Sigmoid colon (tissue), 7 donors: Measurements from ENCODE around the gene ADARB2. TPM values are rescaled to one million over a fixed set of nuclear protein-coding genes. Genes with fewer than 3 reads are reported as not detected.

ENCODE experiments used
- DNase-seq: peaks from one replicate; pipeline ENCODE4 v3.0.0-alpha.2; 2019
- H3K27ac ChIP-seq, 4 donors: fragments of 200-600 bp; sonication (generic); one replicate each; pipeline ENCODE4 v1.5.1; 2016 to 2019; ENCODE audit warnings: mild to moderate bottlenecking in 1 of 4
- H3K27me3 ChIP-seq, 3 donors: fragments of 200-600 bp; sonication (generic); one replicate each; pipeline ENCODE4 v1.5.1; 2019; ENCODE audit warnings: mild to moderate bottlenecking in 1 of 3
- H3K36me3 ChIP-seq, 4 donors: fragments of 200-600 bp; sonication (generic); one replicate each; pipeline ENCODE4 v1.5.1; 2016 to 2019
- H3K4me1 ChIP-seq, 4 donors: fragments of 200-600 bp; sonication (generic); one replicate each; pipeline ENCODE4 v1.5.1; 2017 to 2019
- H3K4me3 ChIP-seq, 4 donors: fragments of 200-600 bp; sonication (generic); one replicate each; pipeline ENCODE4 v1.5.1; 2017 to 2019; ENCODE audit warnings: mild to moderate bottlenecking in 2 of 4, moderate library complexity in 1 of 4
- H3K9me3 ChIP-seq, 4 donors: fragments of 200-600 bp in 3 of 4; sonication (generic) in 3 of 4; one replicate each; pipeline versions ENCODE4 v1.5.1 to v1.6.1; 2013 to 2019
- CTCF ChIP-seq, 4 experiments: fragments of 450-650 bp in 3 of 4; fragments of 200-600 bp in 1 of 4; IDR thresholded peaks; one replicate each; pipeline ENCODE4 v1.5.1; 2016 to 2019; ENCODE audit warnings: antibody characterized with exemption in 4 of 4, mild to moderate bottlenecking in 3 of 4, moderate library complexity in 2 of 4
- EP300 ChIP-seq, 4 donors: sonication (generic); formaldehyde crosslinking; IDR thresholded peaks; one replicate each; pipeline ENCODE4 v1.6.1; 2017; ENCODE audit warnings: antibody characterized with exemption in 4 of 4
- POLR2A ChIP-seq, 2 donors: fragments of 450-650 bp; IDR thresholded peaks; one replicate each; pipeline ENCODE4 v1.6.1; 2016; ENCODE audit warnings: antibody characterized with exemption in 2 of 2, mild to moderate bottlenecking in 2 of 2, moderate library complexity in 2 of 2
- POLR2AphosphoS5 ChIP-seq, 4 donors: sonication (generic); formaldehyde crosslinking; IDR thresholded peaks; one replicate each; pipeline ENCODE4 v1.6.1; 2017; ENCODE audit warnings: antibody characterized with exemption in 4 of 4
- whole genome bisulfite sequencing, 2 donors: extraction: QIAGEN DNeasy Blood & Tissue Kit; methylation state at CpG; one replicate each; pipeline ENCODE4 v1.1.7; 2013; 5-methylcytosine and 5-hydroxymethylcytosine counted together
- intact Hi-C: fragments of 100-400 bp; cut with DNase I; formaldehyde crosslinking; loops from one replicate; pipeline ENCODE4 v1.15.1; 2023
- polyA plus RNA-seq, 3 donors: library from polyadenylated mRNA; stranded (reverse); fragments of 200-250 nt; gene quantifications; one replicate each; pipeline ENCODE4 v1.2.3, GENCODE V29; 2013
- total RNA-seq, 4 donors: library from RNA; depleted of rRNA; stranded (reverse); fragments of >200 nt; gene quantifications; one replicate each; pipeline ENCODE4 v1.1.0, GENCODE V29; 2016
- donor health status: healthy with polysubstance abuse.
- donor health status: Bipolar disorder and iron deficiency.
- donor health status: healthy.

The ADARB2 gene
- total and polyA plus RNA-seq, 7 donors, result 0.60 to 5.9 (median 3.5) TPM; not detected in 1

- 83 to 90% methylated on average over 7 of the region's 7 CpGs for WGBS, 2 donors
Measured at GRCh38 chr10:1413823-1414222, 323.5 kb downstream of the ADARB2 start.

GRCh38 chr10:1413256-1413655 is 324.1 kb downstream of the ADARB2 start:
- no peak overlapping the region for H3K27ac ChIP-seq
- intact Hi-C loops, result no loop called here

More at GRCh38 chr10:1413823-1414222, 323.5 kb downstream of the ADARB2 start:
- no peaks in the 10 kb centered on the region for H3K4me1 ChIP-seq
- intact Hi-C loops, result no loop called here
- H3K9me3 ChIP-seq, result no peaks in the 10 kb centered on the region
- H3K36me3 ChIP-seq, result no peaks in the 10 kb centered on the region
- DNase-seq, result no peak
- TF ChIP-seq EP300 (IDR thresholded peaks at IDR 0.05) (no peak), POLR2AphosphoS5 (IDR thresholded peaks at IDR 0.05) (no peak), POLR2A (IDR thresholded peaks at IDR 0.05) (no peak), CTCF (IDR thresholded peaks at IDR 0.05) (no peak)
- no peak overlapping the region for H3K4me3 ChIP-seq
- H3K27ac ChIP-seq, result no peak overlapping the region
- peaks cover 3 to 18% (median 6%) of the 10 kb centered on the region in 3 donors for H3K27me3 ChIP-seq

GRCh38 chr10:1412531-1413189 is 324.7 kb downstream of the ADARB2 start:
- no peak for DNase-seq
- H3K4me1 ChIP-seq, result no peaks in the 10 kb centered on the region
- H3K9me3 ChIP-seq, result no peaks in the 10 kb centered on the region
- no peak overlapping the region for H3K4me3 ChIP-seq
- WGBS, 2 donors, result 61 to 78% methylated on average over 19 of the region's 19 CpGs
- no peak overlapping the region for H3K27ac ChIP-seq
- H3K27me3 ChIP-seq, result peaks cover 3 to 11% (median 3%) of the 10 kb centered on the region in 3 donors
- intact Hi-C loops, result no loop called here
- H3K36me3 ChIP-seq, result no peaks in the 10 kb centered on the region
- no peak for TF ChIP-seq EP300 (IDR thresholded peaks at IDR 0.05)

More at GRCh38 chr10:1413256-1413655, 324.1 kb downstream of the ADARB2 start:
- WGBS, 2 donors, result 86 to 94% methylated on average over 11 of the region's 11 CpGs
- Histone ChIP-seq H3K4me3 (no peak overlapping the region), H3K36me3 (no peaks in the 10 kb centered on the region), H3K27me3 (peaks cover 3 to 15% (median 6%) of the 10 kb centered on the region in 3 donors), H3K9me3 (no peaks in the 10 kb centered on the region), H3K4me1 (no peaks in the 10 kb centered on the region)
- no peak for DNase-seq
- TF ChIP-seq EP300 (IDR thresholded peaks at IDR 0.05), result no peak
- TF ChIP-seq POLR2A (IDR thresholded peaks at IDR 0.05), result no peak
- no peak for TF ChIP-seq CTCF (IDR thresholded peaks at IDR 0.05)
- TF ChIP-seq POLR2AphosphoS5 (IDR thresholded peaks at IDR 0.05), result no peak

GRCh38 chr10:1411956-1412355 is 325.4 kb downstream of the ADARB2 start:
- Histone ChIP-seq H3K4me3 (no peak overlapping the region), H3K27me3 (peaks cover 0 to 9% (median 3%) of the 10 kb centered on the region in 3 donors), H3K9me3 (no peaks in the 10 kb centered on the region), H3K36me3 (no peaks in the 10 kb centered on the region), H3K27ac (no peak overlapping the region), H3K4me1 (no peaks in the 10 kb centered on the region)
- intact Hi-C loops, result no loop called here
- 33 to 70% methylated on average over 17 of the region's 17 CpGs for WGBS, 2 donors
- no peak for TF ChIP-seq EP300 (IDR thresholded peaks at IDR 0.05)
- TF ChIP-seq CTCF (IDR thresholded peaks at IDR 0.05), result no peak
- TF ChIP-seq POLR2AphosphoS5 (IDR thresholded peaks at IDR 0.05), result no peak
- no peak for TF ChIP-seq POLR2A (IDR thresholded peaks at IDR 0.05)
- no peak for DNase-seq

GRCh38 chr10:1411451-1411850 is 325.9 kb downstream of the ADARB2 start:
- DNase-seq, result no peak
- H3K27ac ChIP-seq, result no peak overlapping the region
- WGBS, 2 donors, result 88 to 89% methylated on average over 17 of the region's 17 CpGs
- intact Hi-C loops, result no loop called here
- H3K4me3 ChIP-seq, result no peak overlapping the region
- peaks cover 0 to 10% (median 3%) of the 10 kb centered on the region in 3 donors for H3K27me3 ChIP-seq
- H3K36me3 ChIP-seq, result no peaks in the 10 kb centered on the region
- TF ChIP-seq CTCF (IDR thresholded peaks at IDR 0.05) (no peak), POLR2A (IDR thresholded peaks at IDR 0.05) (no peak), EP300 (IDR thresholded peaks at IDR 0.05) (no peak), POLR2AphosphoS5 (IDR thresholded peaks at IDR 0.05) (no peak)
- no peaks in the 10 kb centered on the region for H3K4me1 ChIP-seq
- H3K9me3 ChIP-seq, result no peaks in the 10 kb centered on the region
